NOMO-1 treated with dmso at 0.1 percent for 144 hours (cell line): ENCODE data around the gene PGAP3.

ENCODE experiments used
- DNase-seq: peaks from one replicate; lab custom pipeline; 2025; ENCODE audit not compliant: unreplicated experiment; lab: John Stamatoyannopoulos, UW

The PGAP3 gene

GRCh38 chr17:39639566-39640458, 48.0 kb downstream of the PGAP3 start:
- no peak for DNase-seq

- no peak for DNase-seq
Measured at GRCh38 chr17:39639043-39639442, 48.8 kb downstream of the PGAP3 start.

DNA sequence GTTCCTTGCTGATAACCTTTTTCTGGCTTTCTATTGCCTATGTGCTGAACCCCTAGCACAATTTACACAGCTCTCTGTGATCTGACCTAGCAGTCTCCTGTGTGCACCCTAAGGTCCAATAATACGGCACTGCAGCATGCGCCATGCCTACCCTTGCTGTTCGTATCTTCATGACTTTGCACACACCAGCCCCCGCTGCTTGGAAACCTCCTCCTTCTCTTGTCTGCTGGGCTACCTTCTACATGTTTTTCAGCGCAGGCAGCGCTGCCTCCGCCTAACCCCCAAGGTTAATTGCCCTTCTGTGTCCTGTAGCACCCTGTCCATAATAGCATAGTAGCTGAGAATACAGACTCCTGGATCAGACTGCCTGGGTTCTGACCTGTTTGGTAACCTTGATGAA, 49.5 kb downstream of the PGAP3 start:
- DNase-seq: no peak

DNA sequence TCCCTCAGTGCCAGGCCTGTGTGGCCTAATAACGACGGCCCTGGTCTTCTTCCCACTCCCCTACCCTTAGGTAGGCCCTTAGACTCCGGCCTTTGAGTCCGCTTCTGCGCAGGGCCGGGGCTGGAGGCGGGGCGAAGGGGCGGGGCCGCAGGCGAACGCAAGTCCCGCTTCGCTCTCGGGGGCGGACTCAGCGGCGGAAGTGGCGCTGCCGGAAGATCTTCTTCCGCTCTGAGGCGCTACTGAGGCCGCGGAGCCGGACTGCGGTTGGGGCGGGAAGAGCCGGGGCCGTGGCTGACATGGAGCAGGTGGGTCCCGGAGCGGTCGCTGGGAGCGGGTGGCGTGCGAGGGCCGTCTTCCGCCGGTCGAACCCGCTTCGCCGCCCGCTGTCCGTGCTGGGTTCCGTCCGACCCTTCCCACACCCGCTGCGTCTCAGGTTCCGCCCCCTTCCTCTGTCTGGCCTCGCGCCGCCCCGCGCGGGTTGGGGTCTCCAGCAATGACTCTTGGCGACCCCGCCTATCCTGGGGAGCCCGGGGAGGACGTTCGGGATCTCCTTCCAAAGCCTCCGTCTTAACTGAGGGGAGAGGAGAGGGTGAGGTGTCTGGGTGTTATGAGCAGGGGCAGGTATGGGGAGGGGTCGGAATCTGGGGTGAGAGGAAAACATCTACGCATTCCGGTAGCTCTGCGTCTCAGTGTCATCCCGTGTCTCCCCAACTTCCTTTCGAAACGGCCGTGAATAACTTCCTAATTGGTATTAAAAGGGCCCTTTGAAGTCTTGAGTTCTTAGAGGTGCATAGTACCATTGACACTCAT, 50.7 kb downstream of the PGAP3 start, which contains the start of gene STARD3:
Gene STARD3 (plus strand): TSS at position 218 of the 810 bp plus-strand sequence. CDS start 16,388 bp downstream, outside the sequence.
- peak; percentile 70 for DNase-seq

DNA sequence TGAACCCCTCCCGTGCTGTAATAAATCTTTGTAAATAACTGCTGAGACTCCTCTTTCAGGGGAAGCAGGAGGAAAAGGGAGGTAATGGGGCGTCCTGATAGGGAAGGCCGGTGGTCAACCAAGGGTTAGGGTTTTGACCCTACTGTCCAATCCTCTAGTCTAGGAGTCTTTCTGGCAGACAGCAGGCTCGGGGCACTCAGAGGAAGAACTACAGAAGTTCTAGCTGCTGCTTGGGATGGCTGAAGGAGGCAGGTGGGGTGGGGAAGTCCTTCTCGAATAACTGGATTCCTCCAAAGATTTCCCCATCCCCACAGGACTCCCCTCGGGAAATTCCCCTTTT, 51.3 kb downstream of the PGAP3 start:
- no peak for DNase-seq

GRCh38 chr17:39635614-39636176, 52.2 kb downstream of the PGAP3 start:
- no peak for DNase-seq

- DNase-seq: no peak
Measured at GRCh38 chr17:39634384-39634871, 53.4 kb downstream of the PGAP3 start.

DNA sequence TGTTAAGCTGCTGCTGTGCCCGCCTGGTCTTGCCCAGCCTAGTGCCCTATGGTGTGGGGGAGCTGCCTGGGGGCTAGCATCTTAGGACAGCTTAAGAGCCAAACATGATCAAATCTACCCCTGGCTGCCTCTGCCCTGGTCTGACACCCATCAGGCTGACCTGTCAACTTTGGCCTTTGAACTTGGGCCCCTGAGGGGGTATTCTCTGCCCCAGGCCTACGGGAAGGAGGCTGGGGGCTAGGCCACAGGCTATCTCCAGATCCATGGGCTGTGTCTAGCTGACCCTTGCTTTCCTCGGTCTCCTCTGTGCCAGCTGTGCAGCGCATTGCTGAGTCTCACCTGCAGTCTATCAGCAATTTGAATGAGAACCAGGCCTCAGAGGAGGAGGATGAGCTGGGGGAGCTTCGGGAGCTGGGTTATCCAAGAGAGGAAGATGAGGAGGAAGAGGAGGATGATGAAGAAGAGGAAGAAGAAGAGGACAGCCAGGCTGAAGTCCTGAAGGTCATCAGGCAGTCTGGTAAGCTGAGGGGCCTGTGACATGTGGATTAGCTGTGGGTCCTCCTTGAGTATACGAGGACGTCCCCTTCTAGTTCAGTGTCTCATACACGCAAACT, 54.2 kb downstream of the PGAP3 start:
- no peak for DNase-seq

- no peak for DNase-seq
Measured at GRCh38 chr17:39632153-39632941, 55.5 kb downstream of the PGAP3 start.

- DNase-seq: no peak
Measured at GRCh38 chr17:39631403-39631802, 56.5 kb downstream of the PGAP3 start.

DNA sequence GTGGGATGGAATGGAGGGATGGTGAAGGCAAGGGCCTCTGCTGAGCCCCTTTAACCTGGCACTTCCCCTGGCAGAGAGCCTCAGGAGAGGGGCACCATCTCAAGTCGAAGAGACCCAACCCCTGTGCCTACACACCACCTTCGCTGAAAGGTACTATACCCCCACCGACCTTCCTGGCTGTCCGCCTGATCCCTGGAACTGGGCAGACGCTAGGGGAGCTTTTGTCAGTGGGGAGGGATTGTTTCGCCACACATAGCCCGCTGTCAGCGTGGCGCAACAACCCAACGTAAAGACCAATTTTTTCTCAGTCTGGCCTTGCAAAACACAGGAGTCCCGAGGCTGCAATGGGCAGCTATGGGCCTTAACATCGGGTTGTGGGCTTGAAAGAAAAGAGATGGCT, 58.0 kb downstream of the PGAP3 start:
- DNase-seq: peak; percentile 74

GRCh38 chr17:39629494-39629880, 58.4 kb downstream of the PGAP3 start:
- DNase-seq: no peak

GRCh38 chr17:39628655-39629493, 59.0 kb downstream of the PGAP3 start:
- DNase-seq: no peak

- no peak for DNase-seq
Measured at GRCh38 chr17:39627712-39628516, 59.9 kb downstream of the PGAP3 start.

GRCh38 chr17:39627047-39627711, 60.7 kb downstream of the PGAP3 start:
- DNase-seq: no peak

DNA sequence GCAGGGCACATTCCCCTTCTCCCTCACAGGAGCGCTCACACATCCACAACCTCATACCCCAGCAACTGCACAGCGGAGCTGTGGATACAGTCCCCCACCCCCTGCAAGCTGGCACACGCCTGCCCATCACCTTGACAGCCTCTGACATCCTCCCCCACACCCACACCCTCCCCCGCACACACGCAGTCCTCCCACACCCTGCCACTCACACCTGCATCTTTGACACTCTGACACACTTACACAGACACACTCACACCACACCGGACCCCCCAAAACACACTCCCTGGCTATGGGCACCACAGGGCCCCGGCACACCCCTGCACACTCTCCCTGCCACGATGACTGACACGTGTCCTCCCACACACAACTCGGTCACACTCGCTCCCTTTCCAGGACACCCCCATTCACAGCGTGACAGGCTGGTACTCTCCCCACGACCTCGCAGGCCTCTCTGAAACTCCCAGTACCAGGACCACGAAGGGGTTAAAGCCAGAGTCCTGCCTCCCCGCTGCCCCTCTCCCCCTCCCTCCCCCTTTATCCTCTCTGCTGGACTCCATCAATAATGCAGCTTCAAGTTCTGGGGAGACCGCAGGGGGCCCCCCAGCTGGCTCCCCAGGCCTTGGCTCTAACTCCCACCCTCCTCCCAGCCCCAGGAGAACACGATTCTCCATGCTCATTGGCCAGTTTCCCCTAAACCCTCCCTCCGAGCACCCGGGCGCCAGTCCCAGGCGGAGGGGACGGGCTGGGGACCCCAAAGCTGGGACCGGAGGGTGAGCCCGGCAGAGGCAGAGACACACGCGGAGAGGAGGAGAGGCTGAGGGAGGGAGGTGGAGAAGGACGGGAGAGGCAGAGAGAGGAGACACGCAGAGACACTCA, 61.4 kb downstream of the PGAP3 start, which contains the start of gene PPP1R1B:
Gene PPP1R1B (plus strand): TSS at position 782 of the 876 bp plus-strand sequence. CDS start 441 bp downstream, outside the sequence.
- DNase-seq: no peak

DNA sequence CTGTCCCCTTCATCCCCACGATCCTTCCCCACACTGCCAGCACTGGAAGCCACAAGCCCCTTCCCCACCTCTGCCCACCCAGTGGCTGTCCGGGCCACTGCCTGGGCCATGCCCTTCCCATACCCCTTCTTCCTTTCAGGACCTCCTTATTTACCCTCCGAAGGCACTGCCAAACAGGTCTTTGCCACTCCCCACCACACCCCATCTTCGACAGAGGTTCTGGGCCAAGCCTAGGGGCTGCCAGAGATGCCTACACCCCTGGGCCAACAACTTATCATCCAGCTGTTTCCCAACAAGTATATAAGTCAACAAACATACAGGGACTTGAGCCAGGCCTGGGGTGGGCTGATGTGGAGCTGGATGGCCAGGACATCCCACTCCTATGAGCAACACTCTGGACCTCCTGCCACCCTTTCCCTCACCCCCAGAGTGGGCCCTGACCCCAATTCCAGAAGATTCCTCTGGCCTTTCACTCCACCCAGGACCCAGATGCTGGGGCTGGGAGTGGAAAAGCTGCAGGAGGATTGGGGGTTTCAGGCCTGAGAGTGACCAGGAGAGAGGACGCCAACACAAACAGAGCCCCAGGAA, 62.6 kb downstream of the PGAP3 start:
- no peak for DNase-seq
